ENCODE measurements around the gene RAB3GAP1.

Gene RAB3GAP1

DNA sequence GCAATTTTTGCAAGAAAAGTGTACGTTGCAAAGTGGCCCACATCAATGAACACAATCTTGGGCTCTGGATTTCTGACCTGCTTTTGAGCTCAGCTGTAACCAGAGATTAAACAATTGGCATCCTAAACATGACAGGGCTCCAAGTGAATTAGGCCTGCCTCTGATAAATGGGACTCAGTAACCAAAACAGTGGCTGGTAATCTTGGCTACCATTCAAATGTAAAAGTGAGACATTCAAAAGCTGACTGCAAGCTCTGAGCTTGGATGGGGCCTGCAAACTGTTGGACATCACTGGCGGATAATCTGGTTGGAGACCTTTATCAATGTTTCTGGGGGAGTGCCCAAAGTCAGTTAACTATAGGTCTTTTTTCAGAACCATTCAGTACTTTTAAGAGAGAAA, 160.7 kb downstream of the RAB3GAP1 start:
- no peak for DNase-seq (ENCODE audit: low read depth in 2 of 2, low spot score in 1 of 2)

DNA sequence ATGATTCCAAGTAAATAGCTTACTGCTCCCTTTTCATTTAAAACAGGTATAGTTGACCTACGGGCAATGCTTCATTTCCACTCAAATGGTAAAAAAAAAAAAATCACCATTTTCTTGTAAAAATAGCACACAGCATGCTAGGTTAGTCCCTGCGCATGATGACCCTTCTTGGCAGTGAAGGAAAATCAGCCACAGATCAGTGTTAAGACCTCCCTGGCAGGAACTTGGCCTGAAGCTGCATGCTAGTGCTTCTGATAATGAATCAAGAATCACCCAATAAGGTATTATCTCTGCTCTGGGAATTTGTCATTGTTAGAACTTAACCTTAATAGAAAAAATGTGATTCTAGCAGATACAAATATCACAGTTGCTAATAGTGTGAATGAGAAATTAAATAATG, 166.3 kb downstream of the RAB3GAP1 start:
- no peak for DNase-seq (ENCODE audit: low read depth in 2 of 2, low spot score in 1 of 2)

DNA sequence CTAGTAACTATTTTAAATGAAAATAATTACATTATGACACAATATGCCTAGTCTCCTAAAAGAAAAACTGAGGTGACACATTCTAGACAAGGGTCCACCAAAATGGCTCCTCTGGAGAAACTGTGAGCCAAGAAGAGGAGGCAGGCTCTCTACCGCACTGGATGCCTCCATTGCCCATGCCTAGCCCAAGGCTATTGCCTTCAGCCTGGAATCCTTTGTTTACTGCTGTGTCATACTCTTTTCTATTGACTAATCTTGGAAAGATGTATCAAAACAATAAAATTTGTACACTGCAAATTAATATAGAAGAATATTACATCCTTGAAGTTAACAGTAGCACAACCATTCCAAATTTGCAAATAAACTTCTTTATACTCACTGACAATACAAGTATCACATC, 167.1 kb downstream of the RAB3GAP1 start:
- no peak for DNase-seq (ENCODE audit: low read depth in 2 of 2, low spot score in 1 of 2)
